ENCODE results near the gene SMAD2. TPM values are rescaled to one million over a fixed set of nuclear protein-coding genes. Genes with fewer than 3 reads are reported as not detected.
A peak's percentile ranks its signal among the peaks of the same experiment; 100 is the strongest.

SMAD2 gene
- total and polyA plus RNA-seq, 4 experiments from 2014 or later: 88.5 to 131 (median 109) TPM

- peak overlapping the region in 3 of 7 donors; percentile 12 to 64 (median 63) for H3K27ac Mint-ChIP-seq
- H3K4me3 Mint-ChIP-seq: no peak overlapping the region
- intact Hi-C loops (cut with micrococcal nuclease): no loop called here
- H3K27me3 Mint-ChIP-seq: no peaks in the 10 kb centered on the region
- DNase-seq: no peak
- ChIA-PET POLR2A (ENCODE audit: partially characterized antibody) (no interaction called here), CTCF (ENCODE audit: partially characterized antibody) (interaction anchor here (1.1 kb wide), 1 partner anchor 10 kb away, joined by 3 read pairs; no protein-coding TSS in a partner anchor)
- Histone ChIP-seq H3K36me3 (ENCODE audit: insufficient read depth, low read length) (no peaks in the 10 kb centered on the region), H3K4me3 (ENCODE audit: low read length in 2 of 2) (no peak overlapping the region), H3K4me1 (ENCODE audit: insufficient read depth, low read length) (peaks cover 4% of the 10 kb centered on the region), H3K27me3 (ENCODE audit: insufficient read depth, low read length) (no peaks in the 10 kb centered on the region), H3K27ac (ENCODE audit: low read depth, low read length) (no peak overlapping the region), H3K9me3 (ENCODE audit: control insufficient read depth in 1 of 2, low read length in 2 of 2) (no peaks in the 10 kb centered on the region)
- peaks cover 45 to 48% of the 10 kb centered on the region in 2 donors for H3K36me3 Mint-ChIP-seq
- peaks cover 17 to 40% (median 27%) of the 10 kb centered on the region in 4 donors for H3K4me1 Mint-ChIP-seq
- no peaks in the 10 kb centered on the region for H3K9me3 Mint-ChIP-seq
These were observed 42.3 kb downstream of the SMAD2 start for GRCh38 chr18:47888156-47888555.

- peaks cover 50% of the 10 kb centered on the region in 2 donors for H3K36me3 Mint-ChIP-seq
- ChIA-PET POLR2A (ENCODE audit: partially characterized antibody) (interaction anchor here (0.6 kb wide), 1 partner anchor 45 kb away, joined by 3 read pairs; no protein-coding TSS in a partner anchor), CTCF (ENCODE audit: partially characterized antibody) (interaction anchor here (1.1 kb wide), 1 partner anchor 9 kb away, joined by 3 read pairs; no protein-coding TSS in a partner anchor)
- no peaks in the 10 kb centered on the region for H3K27me3 ChIP-seq (ENCODE audit: insufficient read depth, low read length)
- H3K27ac Mint-ChIP-seq: peak overlapping the region in 1 of 7 donors; percentile 2
- H3K9me3 ChIP-seq (ENCODE audit: control insufficient read depth in 1 of 2, low read length in 2 of 2): no peaks in the 10 kb centered on the region
- H3K36me3 ChIP-seq (ENCODE audit: insufficient read depth, low read length): no peaks in the 10 kb centered on the region
- no peak overlapping the region for H3K4me3 Mint-ChIP-seq
- H3K4me1 Mint-ChIP-seq: peaks cover 17 to 37% (median 28%) of the 10 kb centered on the region in 4 donors
- H3K4me1 ChIP-seq (ENCODE audit: insufficient read depth, low read length): peaks cover 4% of the 10 kb centered on the region
- H3K27me3 Mint-ChIP-seq: no peaks in the 10 kb centered on the region
- intact Hi-C loops (cut with micrococcal nuclease): no loop called here
- no peak for DNase-seq
- no peaks in the 10 kb centered on the region for H3K9me3 Mint-ChIP-seq
- no peak overlapping the region for H3K4me3 ChIP-seq (ENCODE audit: low read length in 2 of 2)
- H3K27ac ChIP-seq (ENCODE audit: low read depth, low read length): no peak overlapping the region
These were observed 43.2 kb downstream of the SMAD2 start for GRCh38 chr18:47887227-47887626.

- POLR2A ChIA-PET (ENCODE audit: partially characterized antibody): no interaction called here
These were observed 46.6 kb downstream of the SMAD2 start for GRCh38 chr18:47883771-47884413.

GRCh38 chr18:47882641-47883040 lies 47.8 kb downstream of the SMAD2 start:
- H3K4me3 Mint-ChIP-seq: no peak overlapping the region
- H3K9me3 ChIP-seq (ENCODE audit: control insufficient read depth in 1 of 2, low read length in 2 of 2): no peaks in the 10 kb centered on the region
- peaks cover 46 to 53% of the 10 kb centered on the region in 2 donors for H3K36me3 Mint-ChIP-seq
- ChIA-PET POLR2A (ENCODE audit: partially characterized antibody) (no interaction called here), CTCF (ENCODE audit: partially characterized antibody) (no interaction called here)
- H3K36me3 ChIP-seq (ENCODE audit: insufficient read depth, low read length): no peaks in the 10 kb centered on the region
- intact Hi-C loops (cut with micrococcal nuclease): no loop called here
- H3K4me1 Mint-ChIP-seq: peaks cover 20 to 52% (median 35%) of the 10 kb centered on the region in 4 donors
- H3K27ac Mint-ChIP-seq: no peak overlapping the region
- DNase-seq: no peak
- no peaks in the 10 kb centered on the region for H3K27me3 Mint-ChIP-seq
- no peaks in the 10 kb centered on the region for H3K4me1 ChIP-seq (ENCODE audit: insufficient read depth, low read length)
- H3K4me3 ChIP-seq (ENCODE audit: low read length in 2 of 2): no peak overlapping the region
- no peak overlapping the region for H3K27ac ChIP-seq (ENCODE audit: low read depth, low read length)
- H3K27me3 ChIP-seq (ENCODE audit: insufficient read depth, low read length): no peaks in the 10 kb centered on the region
- H3K9me3 Mint-ChIP-seq: peaks cover 0 to 3% (median 0%) of the 10 kb centered on the region in 8 donors

More at GRCh38 chr18:47883771-47884413, 46.6 kb downstream of the SMAD2 start:
- H3K9me3 ChIP-seq (ENCODE audit: control insufficient read depth in 1 of 2, low read length in 2 of 2): no peaks in the 10 kb centered on the region
- Mint-ChIP-seq H3K36me3 (peaks cover 52 to 65% of the 10 kb centered on the region in 2 donors), H3K27me3 (no peaks in the 10 kb centered on the region), H3K4me3 (no peak overlapping the region), H3K9me3 (peaks cover 0 to 3% (median 0%) of the 10 kb centered on the region in 8 donors), H3K27ac (peak overlapping the region in 3 of 7 donors; percentile 6 to 77 (median 32)), H3K4me1 (peaks cover 19 to 51% (median 35%) of the 10 kb centered on the region in 4 donors)
- H3K4me3 ChIP-seq (ENCODE audit: low read length in 2 of 2): no peak overlapping the region
- no peaks in the 10 kb centered on the region for H3K27me3 ChIP-seq (ENCODE audit: insufficient read depth, low read length)
- DNase-seq: no peak
- H3K4me1 ChIP-seq (ENCODE audit: insufficient read depth, low read length): peaks cover 4% of the 10 kb centered on the region
- CTCF ChIA-PET (ENCODE audit: partially characterized antibody): interaction anchor here (0.9 to 1.3 kb wide), 3 partner anchors 10 to 72 kb away, joined by 3 read pairs; no protein-coding TSS in a partner anchor
- no peak overlapping the region for H3K27ac ChIP-seq (ENCODE audit: low read depth, low read length)
- no peaks in the 10 kb centered on the region for H3K36me3 ChIP-seq (ENCODE audit: insufficient read depth, low read length)
- intact Hi-C loops (cut with micrococcal nuclease): no loop called here

GRCh38 chr18:47881752-47882455 lies 48.6 kb downstream of the SMAD2 start:
- Mint-ChIP-seq H3K4me1 (peaks cover 20 to 47% (median 33%) of the 10 kb centered on the region in 4 donors), H3K9me3 (peaks cover 0 to 3% (median 0%) of the 10 kb centered on the region in 8 donors), H3K36me3 (peaks cover 38 to 46% of the 10 kb centered on the region in 2 donors), H3K27me3 (no peaks in the 10 kb centered on the region), H3K4me3 (no peak overlapping the region), H3K27ac (peak overlapping the region in 1 of 7 donors; percentile 29)
- no peaks in the 10 kb centered on the region for H3K9me3 ChIP-seq (ENCODE audit: control insufficient read depth in 1 of 2, low read length in 2 of 2)
- H3K4me1 ChIP-seq (ENCODE audit: insufficient read depth, low read length): no peaks in the 10 kb centered on the region
- H3K27ac ChIP-seq (ENCODE audit: low read depth, low read length): no peak overlapping the region
- POLR2A ChIA-PET (ENCODE audit: partially characterized antibody): no interaction called here
- no peaks in the 10 kb centered on the region for H3K27me3 ChIP-seq (ENCODE audit: insufficient read depth, low read length)
- CTCF ChIA-PET (ENCODE audit: partially characterized antibody): interaction anchor here (1.1 kb wide), 1 partner anchor 18 kb away, joined by 3 read pairs; no protein-coding TSS in a partner anchor
- no peak overlapping the region for H3K4me3 ChIP-seq (ENCODE audit: low read length in 2 of 2)
- intact Hi-C loops (cut with micrococcal nuclease): no loop called here
- H3K36me3 ChIP-seq (ENCODE audit: insufficient read depth, low read length): no peaks in the 10 kb centered on the region
- no peak for DNase-seq

GRCh38 chr18:47881042-47881441 lies 49.4 kb downstream of the SMAD2 start:
- H3K36me3 Mint-ChIP-seq: peaks cover 36 to 39% of the 10 kb centered on the region in 2 donors
- intact Hi-C loops (cut with micrococcal nuclease): no loop called here

GRCh38 chr18:47877892-47878291 lies 52.6 kb downstream of the SMAD2 start:
- H3K4me1 ChIP-seq (ENCODE audit: insufficient read depth, low read length): no peaks in the 10 kb centered on the region
- Mint-ChIP-seq H3K4me3 (no peak overlapping the region), H3K27ac (no peak overlapping the region), H3K9me3 (peaks cover 0 to 3% (median 0%) of the 10 kb centered on the region in 8 donors), H3K27me3 (no peaks in the 10 kb centered on the region), H3K36me3 (peaks cover 21 to 28% of the 10 kb centered on the region in 2 donors), H3K4me1 (peaks cover 29 to 57% (median 48%) of the 10 kb centered on the region in 4 donors)
- H3K27ac ChIP-seq (ENCODE audit: low read depth, low read length): no peak overlapping the region
- intact Hi-C loops (cut with micrococcal nuclease): no loop called here
- ChIA-PET CTCF (ENCODE audit: partially characterized antibody) (interaction anchor here (0.6 to 1.0 kb wide), 2 partner anchors 17 to 1549 kb away, joined by 3 read pairs; no protein-coding TSS in a partner anchor), POLR2A (ENCODE audit: partially characterized antibody) (no interaction called here)
- no peak for DNase-seq
- no peaks in the 10 kb centered on the region for H3K27me3 ChIP-seq (ENCODE audit: insufficient read depth, low read length)
- no peaks in the 10 kb centered on the region for H3K9me3 ChIP-seq (ENCODE audit: control insufficient read depth in 1 of 2, low read length in 2 of 2)
- H3K36me3 ChIP-seq (ENCODE audit: insufficient read depth, low read length): no peaks in the 10 kb centered on the region
- no peak overlapping the region for H3K4me3 ChIP-seq (ENCODE audit: low read length in 2 of 2)

More at GRCh38 chr18:47881042-47881441, 49.4 kb downstream of the SMAD2 start:
- Mint-ChIP-seq H3K4me3 (no peak overlapping the region), H3K27me3 (no peaks in the 10 kb centered on the region), H3K4me1 (peaks cover 22 to 48% (median 39%) of the 10 kb centered on the region in 4 donors), H3K27ac (no peak overlapping the region), H3K9me3 (peaks cover 0 to 3% (median 0%) of the 10 kb centered on the region in 8 donors)
- H3K36me3 ChIP-seq (ENCODE audit: insufficient read depth, low read length): no peaks in the 10 kb centered on the region
- H3K27ac ChIP-seq (ENCODE audit: low read depth, low read length): no peak overlapping the region
- ChIA-PET CTCF (ENCODE audit: partially characterized antibody) (interaction anchor here (1.1 kb wide), 1 partner anchor 18 kb away, joined by 3 read pairs; no protein-coding TSS in a partner anchor), POLR2A (ENCODE audit: partially characterized antibody) (no interaction called here)
- no peak for DNase-seq
- no peak overlapping the region for H3K4me3 ChIP-seq (ENCODE audit: low read length in 2 of 2)
- no peaks in the 10 kb centered on the region for H3K27me3 ChIP-seq (ENCODE audit: insufficient read depth, low read length)
- H3K4me1 ChIP-seq (ENCODE audit: insufficient read depth, low read length): no peaks in the 10 kb centered on the region
- H3K9me3 ChIP-seq (ENCODE audit: control insufficient read depth in 1 of 2, low read length in 2 of 2): no peaks in the 10 kb centered on the region
